GM12801 (cell line): ENCODE data around the gene CNDP1.

Experiments used
- TF ChIP-seq, protein P1 (sequence below): IDR thresholded peaks from one replicate; pipeline ENCODE4 v1.5.1; 2011; ENCODE audit warnings: control low read depth; ENCODE audit not compliant: insufficient read length; ENCODE audit errors: extremely low read depth

The CNDP1 gene

DNA sequence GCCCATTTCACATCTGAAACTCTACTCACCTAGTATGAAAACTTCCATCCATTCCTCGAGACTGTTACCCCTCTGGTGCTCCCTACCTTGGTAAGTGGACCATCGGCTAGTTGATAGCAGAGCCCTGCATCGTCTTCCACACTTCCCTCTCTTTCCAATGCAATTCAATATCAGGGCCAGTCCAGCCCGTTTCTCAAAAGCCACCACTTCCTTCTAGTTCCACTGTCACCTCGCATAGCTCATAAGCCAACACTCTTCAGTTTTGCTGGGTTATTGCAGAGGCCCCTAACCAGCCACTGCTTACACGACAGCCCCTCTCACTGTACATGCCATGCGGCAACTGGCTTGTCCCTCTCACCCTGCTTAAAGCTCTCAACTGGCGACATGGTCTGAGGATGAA lies 53.1 kb downstream of the CNDP1 start:
- TF ChIP-seq, protein P1, sequence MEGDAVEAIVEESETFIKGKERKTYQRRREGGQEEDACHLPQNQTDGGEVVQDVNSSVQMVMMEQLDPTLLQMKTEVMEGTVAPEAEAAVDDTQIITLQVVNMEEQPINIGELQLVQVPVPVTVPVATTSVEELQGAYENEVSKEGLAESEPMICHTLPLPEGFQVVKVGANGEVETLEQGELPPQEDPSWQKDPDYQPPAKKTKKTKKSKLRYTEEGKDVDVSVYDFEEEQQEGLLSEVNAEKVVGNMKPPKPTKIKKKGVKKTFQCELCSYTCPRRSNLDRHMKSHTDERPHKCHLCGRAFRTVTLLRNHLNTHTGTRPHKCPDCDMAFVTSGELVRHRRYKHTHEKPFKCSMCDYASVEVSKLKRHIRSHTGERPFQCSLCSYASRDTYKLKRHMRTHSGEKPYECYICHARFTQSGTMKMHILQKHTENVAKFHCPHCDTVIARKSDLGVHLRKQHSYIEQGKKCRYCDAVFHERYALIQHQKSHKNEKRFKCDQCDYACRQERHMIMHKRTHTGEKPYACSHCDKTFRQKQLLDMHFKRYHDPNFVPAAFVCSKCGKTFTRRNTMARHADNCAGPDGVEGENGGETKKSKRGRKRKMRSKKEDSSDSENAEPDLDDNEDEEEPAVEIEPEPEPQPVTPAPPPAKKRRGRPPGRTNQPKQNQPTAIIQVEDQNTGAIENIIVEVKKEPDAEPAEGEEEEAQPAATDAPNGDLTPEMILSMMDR, result no peak

DNA sequence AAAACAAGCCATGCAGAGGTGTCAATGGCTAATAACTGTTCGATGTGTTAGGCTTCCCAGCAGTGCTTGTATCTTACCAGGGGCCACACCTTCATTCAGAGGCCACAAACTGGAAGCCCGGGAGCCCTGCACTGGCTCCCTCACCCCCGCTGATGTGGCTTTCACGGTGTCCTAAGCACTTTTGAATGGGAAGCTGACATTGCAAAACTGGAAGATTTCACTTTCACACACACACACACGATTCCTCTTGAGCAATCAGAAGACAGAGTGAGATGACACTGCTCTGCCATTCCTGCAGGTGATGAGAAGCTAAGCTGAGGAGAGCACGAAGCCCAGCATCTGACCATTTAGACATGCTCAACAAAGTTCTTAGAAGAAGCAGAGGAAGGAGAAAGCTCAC lies 54.7 kb downstream of the CNDP1 start:
- TF ChIP-seq, protein P1, result no peak

DNA sequence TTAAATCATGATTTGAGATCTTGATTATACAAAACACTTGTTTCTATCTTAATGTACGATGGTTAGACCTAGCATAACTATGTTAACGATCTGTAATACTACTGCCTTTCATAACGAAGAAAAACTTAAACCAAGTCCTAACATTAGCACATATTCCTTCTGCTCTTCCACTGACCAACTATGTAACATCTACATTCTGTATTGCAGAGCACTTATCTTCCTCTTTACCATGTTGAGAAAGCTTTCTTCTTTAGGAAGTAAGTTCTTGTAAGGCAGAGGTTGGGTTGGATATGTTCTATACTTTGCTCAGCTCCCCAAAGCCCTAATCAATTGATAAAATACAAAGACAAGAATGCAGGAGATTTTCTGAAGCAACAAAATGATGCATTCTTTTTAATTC lies 55.5 kb downstream of the CNDP1 start:
- TF ChIP-seq, protein P1, result no peak

DNA sequence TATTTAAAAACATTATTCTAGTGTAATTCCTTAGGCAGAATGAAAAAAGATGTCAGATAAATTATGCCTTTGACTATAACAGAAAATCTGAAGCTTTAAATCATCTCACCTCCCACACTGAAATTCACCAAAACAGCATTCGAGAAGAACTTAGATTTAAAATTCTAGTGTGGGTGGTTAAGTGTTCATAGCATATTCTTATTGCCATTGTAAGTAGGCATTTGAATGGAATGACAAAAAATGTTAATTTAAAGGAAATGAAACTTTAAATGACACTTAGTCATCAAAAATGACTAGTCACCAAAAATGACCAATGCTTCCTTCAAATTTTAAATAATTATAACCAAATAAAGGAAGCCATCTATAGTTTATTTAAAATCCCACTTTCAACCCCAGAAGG lies 56.4 kb downstream of the CNDP1 start:
- TF ChIP-seq, protein P1, result no peak

DNA sequence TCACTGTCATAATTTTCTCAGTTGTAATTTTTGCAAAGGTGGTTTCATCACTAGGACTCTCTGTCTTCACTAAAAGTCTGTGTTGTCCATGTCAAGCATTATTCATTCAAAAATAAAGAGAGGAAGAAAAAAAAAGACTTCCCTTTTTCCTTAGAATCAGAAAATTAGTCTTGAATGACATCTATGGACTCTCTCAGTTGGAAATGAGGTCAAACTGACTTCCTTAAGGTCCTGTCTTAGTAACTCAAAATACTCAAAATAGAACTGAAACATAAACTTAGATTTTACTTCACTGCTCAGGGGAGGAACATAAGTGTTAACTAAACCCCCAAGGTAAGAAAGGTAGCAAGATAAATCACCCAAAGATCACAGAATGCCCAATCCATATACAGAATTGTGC lies 61.1 kb downstream of the CNDP1 start:
- TF ChIP-seq, protein P1, result no peak

DNA sequence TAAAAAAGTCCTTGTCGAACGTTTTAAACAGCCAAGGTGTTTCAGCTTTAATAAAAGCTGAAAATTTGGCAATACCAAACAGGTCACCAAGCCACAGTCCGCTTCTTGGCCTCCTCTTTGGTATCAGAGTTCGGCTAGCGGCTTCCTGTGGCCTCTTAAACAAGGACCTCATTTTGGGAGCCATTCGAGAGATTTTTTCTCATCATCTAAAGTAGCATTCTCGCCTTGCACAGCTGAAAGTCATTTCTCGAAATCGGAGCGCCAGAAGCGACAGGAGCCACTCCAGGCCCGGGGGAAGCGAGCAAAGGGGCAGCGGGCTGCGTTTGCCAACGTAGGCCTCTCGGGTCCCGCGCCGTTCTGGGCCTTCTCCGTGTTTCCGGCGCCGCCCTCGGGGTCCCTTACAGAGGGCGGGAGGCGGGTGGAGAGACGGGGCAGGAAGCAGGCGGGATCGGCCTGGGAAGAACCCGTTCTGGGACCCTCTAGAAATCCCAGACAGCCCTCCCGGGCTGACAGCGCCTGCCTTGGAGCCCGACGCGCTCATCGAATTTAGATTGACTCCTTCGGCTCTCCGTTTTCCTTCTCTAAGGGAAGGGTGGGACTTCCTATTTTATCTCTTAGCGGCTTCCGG lies 62.8 kb downstream of the CNDP1 start:
- TF ChIP-seq, protein P1, result no peak

DNA sequence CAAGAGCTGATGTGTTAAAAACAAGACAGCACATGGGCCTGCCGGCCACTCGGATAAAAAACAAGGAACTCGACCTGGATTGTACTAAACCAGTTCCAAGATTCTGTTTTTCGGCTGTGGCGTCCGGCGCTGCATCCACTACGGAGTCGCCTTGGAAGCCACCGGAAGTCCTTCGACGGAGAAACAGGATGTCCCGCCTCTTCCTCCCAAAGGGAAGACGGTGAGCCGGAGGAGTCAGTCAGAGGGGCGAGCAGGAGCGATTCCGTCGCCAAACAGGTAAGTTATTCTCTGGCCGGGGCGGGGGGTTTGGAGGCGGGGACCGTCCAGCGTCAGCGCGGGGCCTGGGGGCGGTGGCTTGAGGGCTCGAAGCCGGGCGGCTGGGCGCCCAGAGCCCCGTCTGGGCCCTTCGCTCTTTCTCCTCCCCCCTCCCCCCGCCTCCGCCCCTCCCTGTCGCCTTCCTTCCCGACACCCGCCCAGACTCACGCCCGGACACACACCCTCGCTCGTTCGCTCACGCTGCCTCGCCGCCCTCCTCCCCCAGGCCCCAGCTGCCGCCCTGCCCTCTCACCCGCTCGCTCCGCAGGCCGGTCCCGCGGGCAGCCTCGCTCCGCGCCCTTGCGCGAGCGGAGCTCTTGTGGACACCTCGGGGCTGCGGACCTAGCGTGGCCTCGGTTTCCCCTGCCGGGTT lies 63.5 kb downstream of the CNDP1 start, which contains the start of gene ZNF407:
ZNF407 (plus strand) TSS at position 209 of the 688 bp plus-strand sequence. CDS start 33,150 bp downstream, outside the sequence.
- TF ChIP-seq, protein P1, result no peak
